GM18526 (cell line): ENCODE data around the gene KLHDC9.

ENCODE experiments used
- POLR2A ChIP-seq: IDR thresholded peaks from 3 replicates; pipeline ENCODE4 v1.6.1; 2011; ENCODE audit not compliant: insufficient read length; ENCODE audit errors: extremely low read depth

Gene KLHDC9

GRCh38 chr1:161111527-161111926 lies 13.4 kb downstream of the KLHDC9 start:
- no peak for TF ChIP-seq POLR2A

GRCh38 chr1:161113915-161114314 lies 15.8 kb downstream of the KLHDC9 start:
- TF ChIP-seq POLR2A = no peak

- TF ChIP-seq POLR2A = no peak
Observed at GRCh38 chr1:161114556-161114955, 16.4 kb downstream of the KLHDC9 start.

GRCh38 chr1:161115132-161115711 lies 17.1 kb downstream of the KLHDC9 start:
- no peak for TF ChIP-seq POLR2A

- peak; percentile 93 for TF ChIP-seq POLR2A
Observed at GRCh38 chr1:161117759-161118581, 19.8 kb downstream of the KLHDC9 start, which contains the start of the genes NIT1 and PFDN2. Gene NIT1 (plus strand): TSS chr1:161118105. CDS start chr1:161118177, 72 bp downstream. Gene PFDN2 (minus strand): TSS chr1:161118037. CDS start chr1:161118026, 11 bp downstream.

GRCh38 chr1:161119092-161119903 lies 21.1 kb downstream of the KLHDC9 start:
- TF ChIP-seq POLR2A = no peak

- TF ChIP-seq POLR2A = no peak
Observed at GRCh38 chr1:161121042-161121650, 23.0 kb downstream of the KLHDC9 start.

- no peak for TF ChIP-seq POLR2A
Observed at GRCh38 chr1:161121834-161122233, 23.7 kb downstream of the KLHDC9 start.

GRCh38 chr1:161122967-161123366 lies 24.8 kb downstream of the KLHDC9 start:
- no peak for TF ChIP-seq POLR2A

- TF ChIP-seq POLR2A = no peak
Observed at GRCh38 chr1:161127649-161128048, 29.5 kb downstream of the KLHDC9 start.

- TF ChIP-seq POLR2A = no peak
Observed at GRCh38 chr1:161128591-161129420, 30.6 kb downstream of the KLHDC9 start.

GRCh38 chr1:161130266-161130665 lies 32.1 kb downstream of the KLHDC9 start:
- no peak for TF ChIP-seq POLR2A

- no peak for TF ChIP-seq POLR2A
Observed at GRCh38 chr1:161131523-161132409, 33.6 kb downstream of the KLHDC9 start.
